K562 (cell line): ENCODE results near the gene LHX5. TPM values are rescaled to one million over a fixed set of nuclear protein-coding genes. Genes with fewer than 3 reads are reported as not detected.

ENCODE experiments used
- IFI16 ChIP-seq: fragments of 250-450 bp; sonication (Bioruptor Pico); IDR thresholded peaks from 2 replicates; pipeline ENCODE4 v2.1.2; 2022; ENCODE audit warnings: mild to moderate bottlenecking, inconsistent platforms
- MAZ ChIP-seq, 2 experiments: fragments of 450-650 bp in 1 of 2; sonication (generic) in 1 of 2; formaldehyde crosslinking; IDR thresholded peaks in 1 of 2; conservative IDR thresholded peaks in 1 of 2; 2 replicates each; pipeline versions ENCODE4 v1.4.0 to v1.5.0; 2020; ENCODE audit warnings: mild to moderate bottlenecking in 1 of 2, missing genetic modification reagents in 1 of 2
- ZBTB7A ChIP-seq: IDR thresholded peaks from 2 replicates; pipeline ENCODE4 v1.6.1; 2011; ENCODE audit warnings: low read depth, mild to moderate bottlenecking, low read length, moderate library complexity, borderline replicate concordance; ENCODE audit not compliant: control insufficient read depth
- ZFP91 ChIP-seq: sonication (generic); formaldehyde crosslinking; IDR thresholded peaks from 2 replicates; pipeline ENCODE4 v1.8.0; 2022; ENCODE audit warnings: mild to moderate bottlenecking, missing genetic modification reagents
- ZNF318 ChIP-seq, 2 experiments: fragments of 450-650 bp; IDR thresholded peaks; 2 replicates each; pipeline ENCODE4 v1.6.1; 2016; ENCODE audit warnings: mild to moderate bottlenecking in 2 of 2, borderline replicate concordance in 1 of 2, low read depth in 1 of 2, moderate library complexity in 1 of 2
- polyA plus RNA-seq, 8 experiments: library from polyadenylated mRNA; depleted of rRNA in 4 of 8; stranded (reverse) in 5 of 8; unstranded in 3 of 8; fragments of >200 nt; fragmentation: Nextera tagmentation in 2 of 8; fragmentation: Illumina TruSeq in 1 of 8; extraction: Ambion mirVana in 2 of 8; extraction: Trizol in 1 of 8; gene quantifications; 2 replicates each; pipeline versions ENCODE4 v1.2.1 to v1.2.3, GENCODE V29; 2011 to 2014; ENCODE audit warnings: inconsistent platforms in 1 of 8, missing spikeins in 1 of 8
- total RNA-seq, 7 experiments: library from RNA; depleted of rRNA in 6 of 7; stranded (reverse); fragments of >200 nt in 6 of 7; fragmentation: Illumina TruSeq in 2 of 7; extraction: Trizol in 2 of 7; gene quantifications; 2 replicates each; pipeline versions ENCODE4 v1.2.1 to v1.2.3, GENCODE V29; 2011 to 2021; ENCODE audit warnings: low replicate concordance in 1 of 7
- TF ChIP-seq, protein P1 (sequence below), 2 experiments: fragments of 450-650 bp; IDR thresholded peaks; 2 replicates each; pipeline ENCODE4 v1.6.1; 2018; ENCODE audit warnings: mild to moderate bottlenecking in 2 of 2, low read depth in 1 of 2; ENCODE audit not compliant: partially characterized antibody in 2 of 2

Gene LHX5
- total and polyA plus RNA-seq, 9 of the 15 experiments (the other 6 are each of a cell fraction or from before 2014, with no cell fraction given), result 0.04 to 0.17 (median 0.05) TPM; not detected in 6

DNA sequence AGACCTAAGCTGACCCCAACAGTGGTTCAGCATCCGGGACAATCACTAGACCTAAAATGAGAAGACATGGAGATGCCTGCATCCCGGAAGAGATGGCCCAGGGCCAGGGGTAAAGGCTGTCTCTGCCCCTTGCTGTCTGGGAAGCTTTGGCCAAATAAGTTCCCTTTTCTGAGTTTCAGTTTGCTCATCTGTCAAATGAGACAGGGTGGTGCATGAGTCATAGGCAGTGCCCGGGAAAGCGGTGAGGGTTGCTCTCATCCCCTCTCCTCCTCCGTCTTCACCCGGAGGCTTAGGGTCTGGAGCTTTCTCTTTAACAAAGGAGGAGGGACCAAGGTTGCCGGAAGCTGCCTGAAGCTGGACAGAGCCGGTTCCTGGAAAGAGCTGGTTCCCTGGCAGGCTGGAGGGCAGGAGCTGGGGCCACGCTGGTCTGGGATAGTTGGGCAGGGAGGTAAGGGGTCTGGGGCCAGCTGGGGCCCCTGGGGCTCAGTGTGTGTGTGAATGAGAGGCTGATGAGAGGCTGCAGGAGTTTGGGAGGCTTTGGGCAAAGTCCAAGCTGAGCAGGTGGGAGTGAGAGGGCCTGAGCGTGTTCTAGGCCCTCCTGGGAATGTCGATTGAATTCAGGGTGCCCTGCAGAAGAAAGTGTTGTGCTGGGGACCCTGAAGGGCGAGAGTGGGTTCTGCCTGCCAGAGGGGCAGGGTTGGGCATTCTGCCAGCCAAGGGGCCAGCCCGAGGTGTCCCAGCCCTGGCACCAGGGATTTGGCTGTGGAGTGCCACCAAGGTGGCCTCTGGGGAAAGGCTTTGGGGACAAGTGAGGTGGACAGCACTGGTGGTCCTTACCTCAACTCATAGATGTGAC is 49.4 kb downstream of the LHX5 start, which contains the start of gene SDSL (continued):
- TF ChIP-seq, protein P1, sequence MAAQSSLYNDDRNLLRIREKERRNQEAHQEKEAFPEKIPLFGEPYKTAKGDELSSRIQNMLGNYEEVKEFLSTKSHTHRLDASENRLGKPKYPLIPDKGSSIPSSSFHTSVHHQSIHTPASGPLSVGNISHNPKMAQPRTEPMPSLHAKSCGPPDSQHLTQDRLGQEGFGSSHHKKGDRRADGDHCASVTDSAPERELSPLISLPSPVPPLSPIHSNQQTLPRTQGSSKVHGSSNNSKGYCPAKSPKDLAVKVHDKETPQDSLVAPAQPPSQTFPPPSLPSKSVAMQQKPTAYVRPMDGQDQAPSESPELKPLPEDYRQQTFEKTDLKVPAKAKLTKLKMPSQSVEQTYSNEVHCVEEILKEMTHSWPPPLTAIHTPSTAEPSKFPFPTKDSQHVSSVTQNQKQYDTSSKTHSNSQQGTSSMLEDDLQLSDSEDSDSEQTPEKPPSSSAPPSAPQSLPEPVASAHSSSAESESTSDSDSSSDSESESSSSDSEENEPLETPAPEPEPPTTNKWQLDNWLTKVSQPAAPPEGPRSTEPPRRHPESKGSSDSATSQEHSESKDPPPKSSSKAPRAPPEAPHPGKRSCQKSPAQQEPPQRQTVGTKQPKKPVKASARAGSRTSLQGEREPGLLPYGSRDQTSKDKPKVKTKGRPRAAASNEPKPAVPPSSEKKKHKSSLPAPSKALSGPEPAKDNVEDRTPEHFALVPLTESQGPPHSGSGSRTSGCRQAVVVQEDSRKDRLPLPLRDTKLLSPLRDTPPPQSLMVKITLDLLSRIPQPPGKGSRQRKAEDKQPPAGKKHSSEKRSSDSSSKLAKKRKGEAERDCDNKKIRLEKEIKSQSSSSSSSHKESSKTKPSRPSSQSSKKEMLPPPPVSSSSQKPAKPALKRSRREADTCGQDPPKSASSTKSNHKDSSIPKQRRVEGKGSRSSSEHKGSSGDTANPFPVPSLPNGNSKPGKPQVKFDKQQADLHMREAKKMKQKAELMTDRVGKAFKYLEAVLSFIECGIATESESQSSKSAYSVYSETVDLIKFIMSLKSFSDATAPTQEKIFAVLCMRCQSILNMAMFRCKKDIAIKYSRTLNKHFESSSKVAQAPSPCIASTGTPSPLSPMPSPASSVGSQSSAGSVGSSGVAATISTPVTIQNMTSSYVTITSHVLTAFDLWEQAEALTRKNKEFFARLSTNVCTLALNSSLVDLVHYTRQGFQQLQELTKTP (IDR thresholded peaks at IDR 0.05; ENCODE audit: low read depth in 1 of 2, partially characterized antibody in 2 of 2), result peak in 1 of 2 experiments; percentile 69
- TF ChIP-seq ZBTB7A (0 out of 2 replicates have a peak, but pooled peaks have one; percentile 8), IFI16 (CRISPR knock-in tag) (no peak), ZFP91 (CRISPR knock-in tag) (peak; percentile 89), MAZ (CRISPR knock-in tag; conservative IDR thresholded peaks at IDR 0.05 in 1 of 2, IDR thresholded peaks at IDR 0.05 in 1 of 2) (peak; percentile 43 to 52; a peak in 2 of 4 replicates), ZNF318 (IDR thresholded peaks at IDR 0.05; ENCODE audit: borderline replicate concordance in 1 of 2, low read depth in 1 of 2) (0 out of 4 replicates have a peak, but pooled peaks of 1 of the 2 experiments have one; percentile 55)
